ENCODE data around the gene LMCD1. TPM values are rescaled to one million over a fixed set of nuclear protein-coding genes. Genes with fewer than 3 reads are reported as not detected.

The LMCD1 gene
- total and polyA plus RNA-seq, 2 experiments from 2014 or later, result 21.8 to 35.3 TPM

GRCh38 chr3:8482263-8482662 lies 19.4 kb upstream of the LMCD1 start (continued):
- TF ChIP-seq ETS1 (IDR thresholded peaks at IDR 0.05) (no peak), ZNF114 (CRISPR knock-in tag; IDR thresholded peaks at IDR 0.05) (no peak), POLR2AphosphoS5 (IDR thresholded peaks at IDR 0.05; ENCODE audit: low read depth) (no peak), CTCF (conservative IDR thresholded peaks at IDR 0.05; ENCODE audit: low read depth in 2 of 2) (no peak), CREB1 (CRISPR knock-in tag; IDR thresholded peaks at IDR 0.05; ENCODE audit: low read depth) (no peak), NANOG (IDR thresholded peaks at IDR 0.05; ENCODE audit: borderline replicate concordance) (no peak)

- H4K20me1 ChIP-seq (replicated peaks; ENCODE audit: insufficient read depth), result no peaks in the 10 kb centered on the region
- H3K4me1 Mint-ChIP-seq, result no peaks in the 10 kb centered on the region
- H3K4me3 Mint-ChIP-seq, result no peak overlapping the region
- no peaks in the 10 kb centered on the region; the same call in 1 of the 2 replicates for H3K36me3 ChIP-seq (ENCODE audit: insufficient read depth)
- H3K9me2 ChIP-seq (ENCODE audit: insufficient read depth), result peaks cover 5% of the 10 kb centered on the region; the same call in 1 of the 2 replicates
- no peak for ATAC-seq
- H3K4me1 ChIP-seq (ENCODE audit: insufficient read depth), result no peaks in the 10 kb centered on the region
- H3K4me2 ChIP-seq, result no peak overlapping the region
- DNase-seq (ENCODE audit: low spot score), result no peak
- no peak overlapping the region for H2AFZ ChIP-seq
- H3K27ac ChIP-seq (ENCODE audit: low read depth), result no peak overlapping the region
- H3K9me3 Mint-ChIP-seq, result peaks cover 3% of the 10 kb centered on the region
- H3K36me3 Mint-ChIP-seq (ENCODE audit: low read depth), result peaks cover 3% of the 10 kb centered on the region; the same call in 2 of the 3 replicates
- no peak overlapping the region for H3K27ac Mint-ChIP-seq
- H3F3A ChIP-seq (replicated peaks; ENCODE audit: low read depth), result no peaks in the 10 kb centered on the region
- H3K27me3 Mint-ChIP-seq (ENCODE audit: insufficient read depth, low read depth, poor library complexity), result peaks cover 3% of the 10 kb centered on the region
- H3K4me3 ChIP-seq, result no peak overlapping the region
- no peaks in the 10 kb centered on the region for H3K79me2 ChIP-seq (replicated peaks; ENCODE audit: insufficient read depth)
- no peaks in the 10 kb centered on the region for H3K27me3 ChIP-seq (ENCODE audit: insufficient read depth)
- TF ChIP-seq STAT1 (IDR thresholded peaks at IDR 0.05; ENCODE audit: unreplicated experiment) (no peak), NANOG (IDR thresholded peaks at IDR 0.05; ENCODE audit: borderline replicate concordance) (no peak), REST (IDR thresholded peaks at IDR 0.05; ENCODE audit: unreplicated experiment) (no peak), EZH2 (IDR thresholded peaks at IDR 0.05; ENCODE audit: low read depth, unreplicated experiment) (no peak), EZH2phosphoT487 (IDR thresholded peaks at IDR 0.05; ENCODE audit: unreplicated experiment) (no peak)
- TF ChIP-seq, protein P1, sequence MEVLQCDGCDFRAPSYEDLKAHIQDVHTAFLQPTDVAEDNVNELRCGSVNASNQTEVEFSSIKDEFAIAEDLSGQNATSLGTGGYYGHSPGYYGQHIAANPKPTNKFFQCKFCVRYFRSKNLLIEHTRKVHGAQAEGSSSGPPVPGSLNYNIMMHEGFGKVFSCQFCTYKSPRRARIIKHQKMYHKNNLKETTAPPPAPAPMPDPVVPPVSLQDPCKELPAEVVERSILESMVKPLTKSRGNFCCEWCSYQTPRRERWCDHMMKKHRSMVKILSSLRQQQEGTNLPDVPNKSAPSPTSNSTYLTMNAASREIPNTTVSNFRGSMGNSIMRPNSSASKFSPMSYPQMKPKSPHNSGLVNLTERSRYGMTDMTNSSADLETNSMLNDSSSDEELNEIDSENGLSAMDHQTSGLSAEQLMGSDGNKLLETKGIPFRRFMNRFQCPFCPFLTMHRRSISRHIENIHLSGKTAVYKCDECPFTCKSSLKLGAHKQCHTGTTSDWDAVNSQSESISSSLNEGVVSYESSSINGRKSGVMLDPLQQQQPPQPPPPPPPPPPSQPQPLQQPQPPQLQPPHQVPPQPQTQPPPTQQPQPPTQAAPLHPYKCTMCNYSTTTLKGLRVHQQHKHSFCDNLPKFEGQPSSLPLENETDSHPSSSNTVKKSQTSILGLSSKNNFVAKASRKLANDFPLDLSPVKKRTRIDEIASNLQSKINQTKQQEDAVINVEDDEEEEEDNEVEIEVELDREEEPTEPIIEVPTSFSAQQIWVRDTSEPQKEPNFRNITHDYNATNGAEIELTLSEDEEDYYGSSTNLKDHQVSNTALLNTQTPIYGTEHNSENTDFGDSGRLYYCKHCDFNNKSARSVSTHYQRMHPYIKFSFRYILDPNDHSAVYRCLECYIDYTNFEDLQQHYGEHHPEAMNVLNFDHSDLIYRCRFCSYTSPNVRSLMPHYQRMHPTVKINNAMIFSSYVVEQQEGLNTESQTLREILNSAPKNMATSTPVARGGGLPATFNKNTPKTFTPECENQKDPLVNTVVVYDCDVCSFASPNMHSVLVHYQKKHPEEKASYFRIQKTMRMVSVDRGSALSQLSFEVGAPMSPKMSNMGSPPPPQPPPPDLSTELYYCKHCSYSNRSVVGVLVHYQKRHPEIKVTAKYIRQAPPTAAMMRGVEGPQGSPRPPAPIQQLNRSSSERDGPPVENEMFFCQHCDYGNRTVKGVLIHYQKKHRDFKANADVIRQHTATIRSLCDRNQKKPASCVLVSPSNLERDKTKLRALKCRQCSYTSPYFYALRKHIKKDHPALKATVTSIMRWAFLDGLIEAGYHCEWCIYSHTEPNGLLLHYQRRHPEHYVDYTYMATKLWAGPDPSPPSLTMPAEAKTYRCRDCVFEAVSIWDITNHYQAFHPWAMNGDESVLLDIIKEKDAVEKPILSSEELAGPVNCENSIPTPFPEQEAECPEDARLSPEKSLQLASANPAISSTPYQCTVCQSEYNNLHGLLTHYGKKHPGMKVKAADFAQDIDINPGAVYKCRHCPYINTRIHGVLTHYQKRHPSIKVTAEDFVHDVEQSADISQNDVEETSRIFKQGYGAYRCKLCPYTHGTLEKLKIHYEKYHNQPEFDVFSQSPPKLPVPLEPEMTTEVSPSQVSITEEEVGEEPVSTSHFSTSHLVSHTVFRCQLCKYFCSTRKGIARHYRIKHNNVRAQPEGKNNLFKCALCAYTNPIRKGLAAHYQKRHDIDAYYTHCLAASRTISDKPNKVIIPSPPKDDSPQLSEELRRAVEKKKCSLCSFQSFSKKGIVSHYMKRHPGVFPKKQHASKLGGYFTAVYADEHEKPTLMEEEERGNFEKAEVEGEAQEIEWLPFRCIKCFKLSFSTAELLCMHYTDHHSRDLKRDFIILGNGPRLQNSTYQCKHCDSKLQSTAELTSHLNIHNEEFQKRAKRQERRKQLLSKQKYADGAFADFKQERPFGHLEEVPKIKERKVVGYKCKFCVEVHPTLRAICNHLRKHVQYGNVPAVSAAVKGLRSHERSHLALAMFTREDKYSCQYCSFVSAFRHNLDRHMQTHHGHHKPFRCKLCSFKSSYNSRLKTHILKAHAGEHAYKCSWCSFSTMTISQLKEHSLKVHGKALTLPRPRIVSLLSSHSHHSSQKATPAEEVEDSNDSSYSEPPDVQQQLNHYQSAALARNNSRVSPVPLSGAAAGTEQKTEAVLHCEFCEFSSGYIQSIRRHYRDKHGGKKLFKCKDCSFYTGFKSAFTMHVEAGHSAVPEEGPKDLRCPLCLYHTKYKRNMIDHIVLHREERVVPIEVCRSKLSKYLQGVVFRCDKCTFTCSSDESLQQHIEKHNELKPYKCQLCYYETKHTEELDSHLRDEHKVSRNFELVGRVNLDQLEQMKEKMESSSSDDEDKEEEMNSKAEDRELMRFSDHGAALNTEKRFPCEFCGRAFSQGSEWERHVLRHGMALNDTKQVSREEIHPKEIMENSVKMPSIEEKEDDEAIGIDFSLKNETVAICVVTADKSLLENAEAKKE (CRISPR knock-in tag; IDR thresholded peaks at IDR 0.05), result no peak
Observed at GRCh38 chr3:8482960-8483665, 18.5 kb upstream of the LMCD1 start.

Data from GM23338 (cell line).